HG03196 (cell line): ENCODE data around the gene SMKR1.
"Not testable (repeated sequence)": the region's sequence is repeated elsewhere in the genome, so short reads cannot be mapped to it uniquely, and the experiment has no call there.

Experiments used
- ATAC-seq: cut with Tn5 transposase; IDR thresholded peaks from one replicate; pipeline ENCODE4 v1.9.1; 2021; ENCODE audit not compliant: unreplicated experiment

SMKR1 gene

DNA sequence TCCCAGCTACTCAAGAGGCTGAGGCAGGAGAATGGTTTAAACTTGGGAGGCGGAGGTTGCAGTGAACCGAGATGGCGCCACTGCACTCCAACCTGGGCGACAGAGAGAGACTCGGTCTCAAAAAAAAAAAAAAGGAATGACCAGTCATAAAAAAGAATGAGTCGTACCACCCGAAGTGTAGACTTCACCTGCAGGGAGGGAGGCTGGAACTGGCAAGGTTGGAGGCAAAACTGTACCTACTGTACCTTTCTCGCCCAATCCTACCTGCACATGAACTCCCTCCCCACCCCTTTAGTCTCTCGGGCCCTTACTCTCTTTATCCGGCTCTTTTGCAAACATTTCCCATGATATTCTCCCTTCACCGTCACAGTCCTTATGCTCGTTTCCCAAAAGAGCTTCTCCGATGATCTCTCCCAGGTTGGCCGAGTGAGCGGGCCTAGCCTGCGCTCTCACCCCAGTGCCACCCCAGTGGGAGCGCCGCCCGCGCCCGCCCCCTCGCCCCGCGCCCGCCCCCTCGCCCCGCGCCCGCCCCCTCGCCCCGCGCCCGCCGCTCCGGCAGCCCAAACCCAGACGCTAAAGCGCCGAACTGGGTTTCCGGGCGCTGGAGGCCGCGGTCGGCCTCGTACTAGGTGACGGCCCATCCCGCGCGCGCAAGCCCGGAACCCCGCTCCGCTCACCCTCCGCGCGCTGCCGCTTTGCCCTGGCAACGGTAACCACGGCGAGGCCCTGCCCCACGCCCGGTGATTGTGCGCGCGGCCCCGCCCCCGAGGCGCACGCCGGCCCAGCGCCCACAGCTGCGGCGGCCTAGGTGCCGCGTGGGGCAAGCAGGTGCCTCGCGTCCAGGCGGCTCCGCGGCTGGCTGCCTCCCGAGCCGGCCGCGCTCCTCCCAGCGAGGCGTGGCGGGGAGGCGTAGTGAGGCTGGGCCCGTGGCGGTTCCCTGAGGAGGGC, at the start of gene SMKR1:
Gene SMKR1, plus strand, starts transcription at position 772 of the 948 bp plus-strand sequence. CDS start 294 bp downstream, outside the sequence.
- no peak for ATAC-seq

GRCh38 chr7:129452589-129453231, 49.6 kb upstream of the SMKR1 start:
- no peak for ATAC-seq

- ATAC-seq: no peak
These were observed 48.7 kb upstream of the SMKR1 start for GRCh38 chr7:129453510-129454248.

DNA sequence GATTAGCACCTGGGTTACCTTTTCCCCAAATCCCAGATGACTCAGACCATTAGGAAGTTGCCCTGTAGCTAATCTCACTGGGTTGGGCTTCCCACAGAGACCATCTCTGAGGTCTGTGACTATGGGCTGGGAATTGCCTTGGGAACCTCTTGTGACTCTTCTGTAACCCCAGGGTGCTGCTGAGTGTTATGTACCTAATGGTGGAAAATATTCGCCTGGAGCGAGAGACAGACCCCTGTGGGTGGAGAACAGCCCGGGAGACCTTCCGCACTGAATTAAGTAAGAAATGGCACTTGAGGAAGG, 48.1 kb upstream of the SMKR1 start:
- no peak for ATAC-seq

GRCh38 chr7:129456421-129456820, 45.9 kb upstream of the SMKR1 start:
- no peak for ATAC-seq

DNA sequence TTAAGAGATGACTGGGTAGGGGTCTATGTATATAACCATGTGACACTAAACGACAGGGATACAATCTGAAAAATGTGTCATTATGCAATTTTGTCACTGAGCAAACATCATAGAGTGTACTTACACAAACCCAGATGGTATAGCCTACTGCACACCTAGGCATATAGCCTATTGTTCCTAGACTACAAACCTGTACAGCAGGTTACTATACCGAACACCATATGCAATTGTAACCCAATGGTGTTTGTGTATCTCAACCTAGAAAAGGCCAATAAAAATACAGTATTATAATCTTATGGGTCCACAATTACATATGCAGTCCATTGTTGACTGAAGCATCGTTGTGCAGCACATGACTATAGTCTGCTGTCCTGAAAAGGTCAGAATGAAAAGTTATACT, 45.2 kb upstream of the SMKR1 start:
- no peak for ATAC-seq

DNA sequence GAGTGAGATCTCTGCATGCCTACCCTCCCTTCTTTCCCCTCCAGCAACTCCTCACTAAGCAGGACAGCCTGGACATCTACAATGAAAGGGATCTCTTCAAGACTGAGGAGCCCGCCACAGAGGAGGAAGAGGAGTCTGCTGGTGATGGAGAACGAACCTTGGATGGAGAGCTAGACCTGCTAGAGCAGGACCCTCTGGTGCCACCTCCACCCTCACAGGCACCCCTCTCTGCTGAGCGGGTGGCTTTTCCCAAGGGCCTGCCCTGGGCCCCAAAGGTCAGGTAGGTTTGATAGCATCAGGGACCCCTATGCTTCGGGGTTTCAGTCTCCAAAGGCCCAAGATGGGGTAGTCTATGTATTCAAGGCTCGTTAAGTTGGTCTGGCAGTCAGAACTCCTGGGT, 44.2 kb upstream of the SMKR1 start:
- no peak for ATAC-seq

DNA sequence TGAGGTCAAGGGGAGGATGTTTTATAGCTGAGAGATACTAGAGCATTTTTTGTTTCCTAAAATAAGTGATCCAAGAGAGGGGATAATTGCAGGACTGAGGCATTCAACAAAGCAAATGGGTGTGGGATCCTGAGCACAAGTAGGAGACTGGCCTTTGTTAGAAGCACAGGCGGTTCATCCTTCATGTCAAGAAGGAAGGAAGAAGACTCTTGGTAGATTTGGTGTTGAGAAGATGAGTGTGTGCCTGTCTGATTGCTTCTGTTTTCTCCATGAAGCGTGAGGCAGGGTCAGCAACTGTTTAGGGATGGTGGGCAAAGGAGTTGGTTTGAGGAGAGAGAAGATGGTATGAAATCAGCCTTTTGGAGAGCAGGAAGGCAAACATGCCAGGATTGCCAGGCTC, 40.5 kb upstream of the SMKR1 start:
- ATAC-seq: no peak

DNA sequence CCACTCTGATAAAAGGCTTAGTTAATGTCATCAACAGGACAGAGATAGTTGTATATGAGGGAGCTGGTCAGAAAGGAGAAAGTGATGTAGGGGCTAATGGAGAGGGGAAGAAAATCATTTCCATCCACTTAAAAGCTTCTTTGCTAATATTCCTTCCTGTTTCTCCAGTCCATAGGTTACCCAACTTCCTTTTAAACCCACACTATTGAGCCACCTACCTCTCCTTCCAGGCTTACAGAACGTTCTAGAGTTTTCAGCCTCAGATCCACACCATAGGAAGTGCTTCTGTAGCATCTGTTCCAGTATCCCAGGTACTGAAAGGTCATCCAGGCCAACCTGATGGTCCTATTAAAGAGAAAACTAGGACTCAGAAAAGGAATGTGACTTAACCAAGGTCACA, 39.9 kb upstream of the SMKR1 start:
- ATAC-seq: no peak

- no peak for ATAC-seq
These were observed 38.1 kb upstream of the SMKR1 start for GRCh38 chr7:129464194-129464593.

- ATAC-seq: no peak
These were observed 37.3 kb upstream of the SMKR1 start for GRCh38 chr7:129465080-129465479.

- no peak for ATAC-seq
These were observed 35.5 kb upstream of the SMKR1 start for GRCh38 chr7:129466796-129467195.

- ATAC-seq: no peak
These were observed 34.2 kb upstream of the SMKR1 start for GRCh38 chr7:129468087-129468486.

DNA sequence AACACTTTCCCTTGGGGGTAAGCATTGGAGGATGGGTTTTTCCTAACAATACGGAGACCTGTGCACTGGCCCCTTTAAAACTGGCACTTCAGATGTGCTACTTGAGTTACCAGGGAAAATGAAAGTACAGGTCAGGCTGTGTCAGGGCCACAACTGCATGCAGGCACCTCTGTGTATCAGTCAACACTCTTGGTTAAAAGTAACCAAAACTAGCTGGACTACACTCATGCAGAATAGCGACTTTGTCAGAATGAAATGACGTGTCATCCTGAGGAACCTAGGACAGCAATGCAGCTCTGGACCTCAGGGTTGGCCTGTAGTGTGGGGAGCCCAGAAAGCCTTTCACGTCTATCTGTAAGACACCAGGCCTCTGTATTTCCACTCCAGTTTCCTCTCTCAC, 33.8 kb upstream of the SMKR1 start:
- no peak for ATAC-seq

DNA sequence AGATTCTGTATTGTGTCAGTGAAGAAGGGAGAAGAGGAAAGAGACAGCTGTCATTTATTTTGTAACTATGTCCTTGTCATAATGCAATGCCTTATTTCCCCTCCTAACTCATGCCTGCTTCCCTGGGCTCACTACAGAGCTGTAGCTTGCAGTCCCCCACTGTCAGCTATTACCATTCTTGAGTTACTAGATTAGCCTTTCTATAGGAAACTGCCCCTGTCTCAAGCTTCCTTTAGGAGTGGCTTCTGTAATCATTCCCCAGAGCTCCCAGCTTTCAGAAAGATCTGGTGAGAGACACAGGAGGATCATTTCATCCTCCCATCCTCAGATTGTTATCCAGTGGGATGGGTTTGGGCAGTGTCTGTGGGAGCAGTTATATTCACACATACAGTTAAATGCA, 32.4 kb upstream of the SMKR1 start:
- ATAC-seq: no peak

DNA sequence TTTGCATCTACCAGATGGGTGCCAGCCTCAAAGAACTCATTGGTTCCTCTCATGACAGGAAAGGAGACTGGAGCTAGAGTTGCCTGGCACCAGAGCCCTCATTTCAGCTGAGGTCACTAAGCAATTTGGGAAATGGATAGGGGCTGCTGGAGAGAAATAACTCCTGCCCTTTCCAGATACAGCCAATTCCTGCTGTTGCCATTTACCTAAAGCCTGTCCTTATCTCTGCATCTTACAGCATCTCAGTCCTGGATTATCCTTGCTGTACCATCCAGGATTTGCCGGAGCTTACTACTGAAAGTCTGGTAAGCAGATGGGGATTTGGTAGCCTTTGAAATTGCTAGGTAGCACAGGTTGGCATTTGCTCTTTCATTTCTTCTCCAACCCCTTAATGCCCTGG, 31.9 kb upstream of the SMKR1 start:
- no peak for ATAC-seq

DNA sequence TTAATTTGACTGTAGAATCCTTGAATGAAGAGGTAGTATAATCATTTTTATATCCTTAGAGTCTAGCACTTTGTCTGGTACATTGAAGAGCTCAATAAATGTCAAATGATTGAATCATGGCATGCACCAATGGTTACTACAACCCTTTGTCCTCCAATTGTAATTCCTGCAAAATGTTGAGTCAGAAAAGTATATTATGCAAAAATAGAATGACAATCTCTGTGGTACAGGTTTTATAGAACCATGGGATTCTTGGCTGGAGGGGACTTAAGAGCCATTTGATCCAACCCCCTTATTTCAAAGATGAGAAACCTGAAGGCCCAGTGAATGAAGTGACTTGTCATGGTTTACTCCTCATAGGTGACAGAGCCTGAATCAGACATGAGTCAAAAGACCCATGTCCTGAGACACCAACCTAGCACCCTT, 30.9 kb upstream of the SMKR1 start:
- no peak for ATAC-seq

GRCh38 chr7:129475931-129476330, 26.4 kb upstream of the SMKR1 start:
- not testable (repeated sequence) for ATAC-seq

DNA sequence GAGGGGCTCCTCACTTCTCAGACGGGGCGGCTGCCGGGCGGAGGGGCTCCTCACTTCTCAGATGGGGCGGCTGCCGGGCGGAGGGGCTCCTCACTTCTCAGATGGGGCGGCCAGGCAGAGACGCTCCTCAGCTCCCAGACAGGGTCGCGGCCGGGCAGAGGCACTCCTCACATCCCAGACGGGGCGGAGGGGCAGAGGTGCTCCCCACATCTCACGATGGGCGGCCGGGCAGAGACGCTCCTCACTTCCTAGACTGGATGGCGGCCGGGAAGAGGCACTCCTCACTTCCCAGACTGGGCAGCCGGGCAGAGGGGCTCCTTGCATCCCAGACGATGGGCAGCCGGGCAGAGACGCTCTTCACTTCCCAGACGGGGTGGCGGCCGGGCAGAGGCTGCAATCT, 25.9 kb upstream of the SMKR1 start:
- ATAC-seq: not testable (repeated sequence)

DNA sequence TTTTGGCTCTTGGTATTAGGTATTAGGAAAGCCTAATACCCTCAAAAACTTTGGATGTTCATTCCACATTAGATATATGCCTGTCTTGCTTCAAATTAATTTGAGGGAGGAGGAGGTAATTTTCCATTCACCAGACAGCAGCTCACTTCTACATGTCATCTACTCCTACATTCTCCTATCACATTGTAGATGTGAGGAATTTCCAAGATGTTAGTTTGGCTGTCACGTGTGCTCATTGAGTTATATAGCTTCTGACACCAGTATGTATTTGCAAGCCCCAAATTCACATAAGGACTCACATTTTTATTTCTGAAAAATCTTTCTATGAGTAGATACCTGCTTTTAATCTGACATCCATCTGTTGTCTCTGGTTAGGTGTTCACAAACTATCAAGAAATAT, 22.5 kb upstream of the SMKR1 start:
- ATAC-seq: no peak

DNA sequence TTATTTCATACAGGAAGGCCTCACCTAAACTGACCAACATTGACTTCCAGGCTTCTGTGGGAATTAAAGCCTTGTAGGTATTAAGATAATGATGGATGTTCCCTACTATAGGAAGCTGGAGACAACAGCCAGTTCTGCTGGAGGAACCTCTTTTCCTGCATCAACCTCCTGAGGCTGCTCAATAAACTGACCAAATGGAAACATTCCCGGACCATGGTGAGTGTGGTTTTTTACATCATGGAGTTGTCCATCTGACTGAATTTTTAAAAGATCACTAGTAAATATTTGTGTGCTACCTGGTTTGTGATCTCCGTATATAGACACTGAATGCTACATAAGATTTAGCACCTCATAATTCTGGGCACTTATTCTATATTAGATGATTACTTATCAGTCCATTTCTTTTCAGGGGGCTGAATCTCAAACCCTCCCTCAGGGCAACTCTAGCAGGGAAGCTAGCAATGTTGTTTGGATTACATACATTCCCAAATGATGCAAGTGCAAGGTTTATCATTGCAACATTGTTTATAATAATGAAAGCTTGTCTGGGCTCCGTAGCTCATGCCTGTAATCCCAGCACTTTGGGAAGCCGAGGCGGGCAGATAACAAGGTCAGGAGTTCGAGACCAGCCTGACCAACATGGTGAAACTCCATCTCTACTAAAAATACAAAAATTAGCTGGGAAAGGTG, 21.5 kb upstream of the SMKR1 start:
- no peak for ATAC-seq
